Adrenal gland (tissue), 5 donors: ENCODE data around the gene ACVR2B.

ENCODE experiments used
- CTCF ChIP-seq, 6 experiments: fragments of 450-650 bp in 4 of 6; fragments of 200-600 bp in 2 of 6; sonication (generic) in 1 of 6; IDR thresholded peaks; 1 replicate in 5 of 6; 2 replicates in 1 of 6; pipeline versions ENCODE4 v1.5.1 to v1.8.0; 2016 to 2021; ENCODE audit warnings: antibody characterized with exemption in 6 of 6, mild to moderate bottlenecking in 2 of 6, moderate library complexity in 1 of 6
- POLR2A ChIP-seq, 2 donors: fragments of 450-650 bp; IDR thresholded peaks; one replicate each; pipeline ENCODE4 v1.6.1; 2017; ENCODE audit warnings: antibody characterized with exemption in 2 of 2, mild to moderate bottlenecking in 2 of 2, moderate library complexity in 1 of 2
- donor health status: DM: no; HTN: no; CAD: no.

GRCh38 chr3:38507120-38507519 lies 53.4 kb downstream of the ACVR2B start:
- no peak for TF ChIP-seq CTCF (IDR thresholded peaks at IDR 0.05)
- no peak for TF ChIP-seq POLR2A (IDR thresholded peaks at IDR 0.05)
